T47D (cell line): Measurements from ENCODE around the gene TMEM126A.
A peak's percentile ranks its signal among the peaks of the same experiment; 100 is the strongest.
"Not testable (repeated sequence)": the region's sequence is repeated elsewhere in the genome, so short reads cannot be mapped to it uniquely, and the experiment has no call there.

Experiments
- DNase-seq, 2 experiments: peaks; one replicate each; pipeline versions ENCODE4 v3.0.0 to v3.0.0-alpha.2; 2011 to 2012; ENCODE audit warnings: low read depth in 1 of 2, low spot score in 1 of 2
- JUND ChIP-seq: IDR thresholded peaks from 2 replicates; pipeline ENCODE4 v1.6.1; 2012; ENCODE audit warnings: low read depth
- in situ Hi-C: cut with HindIII; loops from 2 replicates; pipeline ENCODE4 v1.10.0; 2016; ENCODE audit warnings: low sequenced_read_pairs, low pct_unique_long_range_greater_than_20kb

TMEM126A gene

DNA sequence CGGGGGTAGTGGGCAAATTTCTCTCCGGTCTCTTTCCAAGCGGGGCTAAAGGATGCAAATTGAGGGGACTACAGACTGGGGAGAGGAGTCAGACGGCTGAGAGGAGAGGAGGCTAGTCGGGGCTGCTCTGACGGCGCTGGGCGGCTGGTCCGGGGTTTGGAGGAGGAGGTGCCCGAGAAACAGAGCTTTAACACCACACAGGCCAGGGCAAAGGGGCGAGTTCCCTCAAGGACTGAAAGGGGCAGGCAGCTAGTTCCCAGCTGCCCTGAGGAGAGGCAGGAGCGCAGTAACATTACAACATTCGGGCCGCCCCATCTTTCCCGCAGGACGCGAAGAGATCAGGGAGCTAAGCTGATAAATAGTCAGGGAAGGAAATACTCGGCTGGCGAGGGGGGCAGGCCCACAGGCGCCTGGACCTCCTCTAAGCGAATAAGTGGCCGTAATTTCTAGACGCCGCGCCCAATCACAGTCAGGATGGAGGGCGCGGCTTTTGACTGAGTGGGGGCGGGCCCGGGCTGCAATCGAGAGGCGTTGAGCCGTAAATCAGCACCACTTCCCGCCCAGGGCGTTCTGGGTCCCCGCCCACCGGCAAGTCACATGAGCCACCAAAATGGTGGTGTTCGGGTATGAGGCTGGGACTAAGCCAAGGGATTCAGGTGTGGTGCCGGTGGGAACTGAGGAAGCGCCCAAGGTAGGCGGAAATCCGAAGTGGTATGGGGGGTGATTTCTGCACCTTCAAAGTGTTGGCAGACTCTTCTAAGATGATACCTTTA is 19.6 kb upstream of the TMEM126A start, which contains the start of gene TMEM126B:
Gene TMEM126B, plus strand, starts transcription at position 596 of the 773 bp plus-strand sequence. Its CDS starts 15 bp downstream, at position 611.
- peak; percentile 74 to 99 for DNase-seq
- TF ChIP-seq JUND = no peak
- in situ Hi-C loops = no loop called here

DNA sequence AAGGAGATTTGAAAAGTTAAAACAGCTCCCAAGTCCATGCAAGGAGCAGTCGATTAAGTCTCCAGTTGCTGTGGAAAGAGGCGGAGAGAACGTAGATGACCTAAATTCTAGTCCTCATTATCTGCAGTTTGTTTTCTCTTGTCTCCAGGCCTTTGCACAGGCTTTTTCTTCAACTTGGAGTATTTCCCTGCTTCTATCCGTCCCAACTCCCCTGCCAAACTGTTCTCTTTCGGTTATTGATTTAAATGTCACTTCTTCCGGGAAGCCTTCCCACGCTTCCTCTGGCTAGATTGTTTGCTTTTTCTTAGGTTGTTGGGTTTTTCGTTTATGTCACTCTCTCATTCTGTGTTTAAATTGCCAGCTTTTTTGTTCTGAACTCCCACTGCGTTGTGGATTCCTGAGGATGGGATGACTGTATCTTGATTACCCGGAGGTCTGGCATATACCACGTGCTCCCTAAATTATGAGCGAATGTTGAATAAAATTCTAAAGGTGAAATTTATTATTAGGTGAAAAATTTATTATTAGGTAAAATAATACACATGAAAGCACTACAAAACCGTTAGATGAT is 18.9 kb upstream of the TMEM126A start:
- no peak for DNase-seq
- no peak for TF ChIP-seq JUND

DNA sequence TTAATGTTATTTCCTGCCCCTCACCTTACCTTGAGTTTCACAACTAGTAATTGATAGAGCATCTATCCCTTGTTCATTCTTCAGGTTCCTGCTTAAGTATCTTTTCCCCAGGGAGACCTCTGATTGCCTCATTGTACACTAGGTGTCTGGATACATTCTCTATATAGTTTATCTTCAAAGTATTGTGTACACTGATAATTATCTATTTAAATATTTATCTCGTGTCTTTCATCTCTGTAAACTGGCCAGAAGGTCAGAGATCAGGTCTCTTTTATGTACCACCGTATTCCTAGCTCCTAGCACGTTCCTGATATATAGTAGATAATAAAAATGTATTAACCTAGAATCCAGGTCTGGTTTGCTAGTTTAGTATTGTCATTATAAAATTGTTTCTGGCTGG is 13.0 kb upstream of the TMEM126A start:
- no peak for TF ChIP-seq JUND
- no peak for DNase-seq
- in situ Hi-C loops = no loop called here

More for the DNA sequence above, 18.9 kb upstream of the TMEM126A start:
- in situ Hi-C loops = no loop called here

DNA sequence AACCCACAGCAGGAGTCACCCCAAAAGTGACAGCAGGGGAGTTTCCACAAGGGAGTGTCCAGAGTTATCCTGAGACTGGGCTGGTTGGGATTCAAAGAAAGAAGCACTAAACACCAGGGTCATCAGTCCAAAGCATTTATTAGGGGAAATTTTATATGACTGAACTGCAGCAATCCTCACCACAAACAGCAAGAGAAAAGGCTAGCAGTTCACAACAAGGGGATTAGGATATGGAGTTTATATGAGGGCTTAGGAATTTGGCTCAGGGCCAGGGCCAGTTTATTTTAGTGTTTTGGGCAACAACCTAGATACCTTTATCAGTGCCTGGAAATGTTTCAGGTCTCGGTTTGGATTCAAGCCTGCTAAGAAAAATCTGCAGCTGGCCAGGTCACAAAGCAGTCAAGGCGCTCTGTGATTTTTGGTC is 4.6 kb upstream of the TMEM126A start:
- DNase-seq = no peak
- in situ Hi-C loops = no loop called here
- no peak for TF ChIP-seq JUND

DNA sequence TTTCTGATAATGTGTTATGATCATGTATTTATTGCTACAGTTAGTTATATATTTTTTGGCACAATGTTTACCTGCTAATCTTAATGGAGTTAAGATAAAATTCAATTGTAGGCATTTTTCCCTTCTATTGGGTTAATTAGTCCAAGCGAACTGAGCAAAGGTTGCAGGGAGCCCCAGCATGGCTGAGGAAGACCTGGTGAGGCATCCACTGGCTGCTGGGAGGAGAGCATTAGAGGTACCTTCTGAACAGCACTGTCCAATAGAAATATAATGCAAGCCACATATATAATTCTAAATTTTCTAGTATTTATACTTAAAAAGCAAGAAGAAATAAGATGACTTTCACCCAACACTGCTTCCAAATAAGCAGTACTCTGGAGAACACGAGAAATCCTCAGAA is 689 bp upstream of the TMEM126A start:
- TF ChIP-seq JUND = no peak
- no peak for DNase-seq
- in situ Hi-C loops = no loop called here

DNA sequence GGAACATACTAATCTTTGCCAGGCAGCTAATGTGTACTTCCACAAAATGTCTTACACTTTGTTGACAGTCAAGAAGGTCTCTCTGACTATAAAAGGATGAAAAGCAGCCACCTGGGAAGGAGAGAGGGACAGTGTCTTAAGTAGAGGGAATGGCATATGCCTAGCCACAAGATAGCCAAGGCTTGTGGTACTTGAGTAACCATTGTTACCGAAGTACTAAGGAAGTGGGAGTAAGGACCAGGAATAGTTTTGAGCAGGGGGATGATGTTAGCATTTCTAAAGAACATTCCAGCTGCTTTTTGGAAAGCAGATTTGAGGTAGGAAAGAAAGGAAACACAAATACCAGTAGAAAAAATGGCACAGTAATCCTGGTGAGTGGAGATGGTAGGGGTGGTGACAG is 3.4 kb downstream of the TMEM126A start:
- in situ Hi-C loops = no loop called here
- DNase-seq = no peak
- no peak for TF ChIP-seq JUND

DNA sequence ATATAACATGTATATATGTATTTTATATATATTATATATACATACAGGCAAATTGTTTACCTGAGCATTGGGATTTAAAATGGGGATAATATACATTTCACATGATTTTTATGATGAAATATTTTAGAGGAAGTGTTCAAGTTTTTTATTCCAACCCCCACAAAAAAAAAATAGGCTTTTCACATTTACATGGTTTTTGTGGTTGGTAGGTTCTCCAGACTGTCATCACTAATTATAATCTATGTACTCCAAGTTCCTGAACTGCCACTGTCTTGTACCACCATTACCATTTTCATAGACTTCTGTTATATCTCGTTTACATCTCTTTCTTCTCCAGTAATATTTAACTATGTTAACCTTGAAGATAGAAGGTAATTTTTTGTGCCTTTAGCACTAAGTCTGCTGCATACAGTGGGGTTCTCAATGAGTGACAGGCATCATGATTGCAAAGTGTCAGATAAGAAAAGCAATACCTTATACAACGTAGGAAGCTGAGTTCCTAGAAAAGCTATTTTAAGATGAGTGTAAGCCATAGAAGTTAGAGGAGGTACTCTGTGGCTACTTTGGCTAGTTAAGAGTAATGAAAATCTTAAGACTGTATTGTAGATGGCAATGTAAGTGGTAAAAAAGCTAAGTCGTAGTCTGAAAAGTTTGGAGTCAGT is 5.2 kb downstream of the TMEM126A start:
- in situ Hi-C loops = no loop called here
- TF ChIP-seq JUND = no peak
- DNase-seq = no peak

DNA sequence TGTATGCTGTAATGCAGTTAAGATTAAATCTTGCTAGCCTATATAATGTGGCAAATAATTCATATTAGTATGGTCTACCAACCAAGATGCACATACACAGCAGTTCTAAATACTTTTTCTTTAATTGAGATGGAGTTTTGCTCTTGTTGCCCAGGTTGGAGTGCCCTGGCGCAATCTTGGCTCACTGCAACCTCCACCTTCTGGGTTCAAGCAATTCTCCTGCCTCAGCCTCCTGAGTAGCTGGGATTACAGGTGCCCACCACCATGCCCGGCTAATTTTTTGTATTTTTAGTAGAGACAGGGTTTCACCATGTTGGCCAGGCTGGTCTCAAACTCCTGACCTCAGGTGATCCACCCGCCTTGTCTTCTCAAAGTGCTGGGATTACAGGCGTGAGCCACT is 6.6 kb downstream of the TMEM126A start:
- in situ Hi-C loops, DNase-seq: not testable (repeated sequence)

DNA sequence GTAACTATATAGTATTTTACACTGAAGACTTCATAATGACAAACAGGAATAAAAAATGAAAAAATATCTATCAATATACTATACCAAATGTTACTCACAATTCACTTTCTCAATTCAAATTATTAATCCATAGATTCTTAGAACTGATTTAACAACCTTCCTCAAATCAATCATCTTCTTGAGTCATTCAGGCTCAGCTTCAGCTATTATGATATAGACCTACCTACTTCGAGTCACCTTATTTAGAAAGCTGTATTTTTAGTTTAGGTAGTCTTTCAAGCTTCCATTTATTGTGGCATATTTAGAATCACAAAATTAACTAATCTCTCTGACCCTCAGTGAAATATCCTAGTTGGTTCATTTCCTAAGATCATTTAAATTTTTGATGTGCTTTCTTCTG is 9.0 kb downstream of the TMEM126A start:
- DNase-seq = no peak
- in situ Hi-C loops = no loop called here
- TF ChIP-seq JUND = no peak

DNA sequence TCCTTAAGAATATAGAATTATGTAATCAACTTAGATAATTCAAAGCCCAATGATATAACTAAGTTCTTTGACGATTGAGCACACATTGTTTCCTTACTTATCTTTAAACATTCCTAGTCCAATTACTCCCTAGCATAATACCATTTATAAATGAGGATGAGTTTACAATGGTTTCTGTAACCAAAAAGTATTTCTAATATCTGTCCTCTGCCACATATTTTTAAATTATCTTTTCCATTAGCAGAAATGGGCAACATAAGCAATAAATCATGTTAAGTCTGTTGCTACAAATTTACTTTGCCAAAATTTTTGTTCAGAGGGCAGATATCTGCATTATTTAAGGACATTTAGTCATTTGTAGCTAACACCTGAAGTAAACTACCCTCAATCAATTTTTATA is 10.4 kb downstream of the TMEM126A start:
- TF ChIP-seq JUND = no peak
- no peak for DNase-seq
- in situ Hi-C loops = no loop called here

DNA sequence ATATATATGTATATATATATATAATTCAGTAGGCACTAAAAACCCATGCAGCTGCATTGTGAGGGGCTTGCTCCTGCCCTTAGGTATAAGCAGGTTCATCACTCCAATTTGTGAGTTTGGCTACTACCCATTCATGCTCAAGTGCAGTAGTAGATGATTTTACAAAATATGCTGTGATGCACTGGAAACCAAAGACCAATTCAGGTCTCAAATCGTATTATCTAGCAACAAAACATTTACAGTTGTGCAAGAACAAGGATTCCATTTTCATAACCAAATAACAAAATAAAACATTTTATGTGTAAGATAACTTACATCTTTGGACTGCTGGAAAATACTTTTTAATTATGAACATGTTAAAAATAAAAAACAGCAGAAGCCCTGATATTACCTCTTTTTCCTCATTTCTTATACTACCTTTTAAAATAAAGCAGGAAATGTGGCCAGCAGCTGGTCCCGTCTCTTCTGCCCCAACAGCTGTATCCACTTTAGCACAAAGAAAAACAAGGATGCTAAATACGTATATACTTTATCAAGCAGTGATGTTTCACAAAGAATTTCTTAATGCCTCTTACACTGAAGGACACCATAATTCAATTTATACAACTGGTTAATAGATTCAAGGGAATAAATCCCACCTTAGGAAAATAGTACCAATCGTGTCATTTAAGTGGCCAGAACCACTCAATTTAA is 14.4 kb downstream of the TMEM126A start:
- in situ Hi-C loops = no loop called here
- TF ChIP-seq JUND = no peak
- DNase-seq = no peak

DNA sequence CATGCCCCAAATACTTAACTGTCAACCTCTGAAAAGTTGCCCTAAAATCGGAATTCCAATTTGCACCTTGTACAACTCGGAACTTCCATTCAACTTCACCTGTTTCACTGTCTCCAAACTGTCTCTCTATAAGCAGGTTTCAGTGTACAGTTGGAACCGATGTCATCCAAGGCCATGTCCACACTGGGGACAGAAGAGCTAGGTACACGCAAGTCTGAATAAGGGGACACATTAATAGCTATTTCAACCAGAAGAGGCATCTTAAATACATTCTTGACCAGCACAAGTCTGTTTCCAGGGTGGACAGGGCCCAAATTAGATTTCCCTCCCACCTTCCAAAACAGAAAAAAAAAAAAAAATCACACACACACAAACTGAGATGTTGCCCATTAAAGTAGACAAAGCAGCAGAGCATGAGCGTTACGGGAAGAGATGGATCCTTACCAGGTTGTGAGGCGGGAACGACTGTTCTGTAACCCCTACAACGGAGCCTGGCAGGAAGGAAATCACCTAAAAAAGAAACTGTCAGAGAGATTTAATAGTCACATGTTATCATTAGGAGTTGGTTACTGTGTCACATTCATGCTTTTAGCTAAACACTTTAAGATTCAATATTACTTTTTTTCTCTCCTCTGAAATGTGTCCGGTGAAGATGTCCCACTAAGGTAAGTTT is 15.4 kb downstream of the TMEM126A start:
- TF ChIP-seq JUND = no peak
- in situ Hi-C loops = no loop called here
- DNase-seq = no peak
